Lower leg skin (tissue), 4 donors: ENCODE measurements around the gene APMAP. TPM values are rescaled to one million over a fixed set of nuclear protein-coding genes. Genes with fewer than 3 reads are reported as not detected.

Source experiments
- DNase-seq, 2 donors: peaks; one replicate each; pipeline ENCODE4 v3.0.0-alpha.2; 2019; ENCODE audit warnings: low spot score in 2 of 2
- H3K4me3 ChIP-seq: fragments of 200-600 bp; sonication (generic); 2 replicates; pipeline ENCODE4 v1.5.1; 2017; ENCODE audit warnings: mild to moderate bottlenecking, low read depth; ENCODE audit not compliant: poor library complexity, severe bottlenecking
- POLR2A ChIP-seq, 2 donors: fragments of 450-650 bp; IDR thresholded peaks; one replicate each; pipeline ENCODE4 v1.6.1; 2016 to 2017; ENCODE audit warnings: antibody characterized with exemption in 2 of 2, mild to moderate bottlenecking in 1 of 2, moderate library complexity in 1 of 2
- WGBS, 2 donors: methylation state at CpG; one replicate each; pipeline ENCODE4 v1.1.5; 2018; 5-methylcytosine and 5-hydroxymethylcytosine counted together
- intact Hi-C: fragments of 100-400 bp; cut with DNase I; formaldehyde crosslinking; loops from one replicate; pipeline ENCODE4 v1.15.0; 2023; ENCODE audit warnings: low total_unique reads
- total RNA-seq, 4 donors: library from RNA; depleted of rRNA; stranded (reverse); fragments of >200 nt; gene quantifications; one replicate each; pipeline ENCODE4 v1.1.0, GENCODE V29; 2016
- TF ChIP-seq, protein P1 (sequence below), 3 donors: fragments of 450-650 bp; IDR thresholded peaks; one replicate each; pipeline ENCODE4 v1.5.1; 2016; ENCODE audit warnings: antibody characterized with exemption in 3 of 3, mild to moderate bottlenecking in 3 of 3, moderate library complexity in 2 of 3

The APMAP gene
- total RNA-seq, 4 donors from 2014 or later: 34.4 to 88.7 (median 52.6) TPM

DNA sequence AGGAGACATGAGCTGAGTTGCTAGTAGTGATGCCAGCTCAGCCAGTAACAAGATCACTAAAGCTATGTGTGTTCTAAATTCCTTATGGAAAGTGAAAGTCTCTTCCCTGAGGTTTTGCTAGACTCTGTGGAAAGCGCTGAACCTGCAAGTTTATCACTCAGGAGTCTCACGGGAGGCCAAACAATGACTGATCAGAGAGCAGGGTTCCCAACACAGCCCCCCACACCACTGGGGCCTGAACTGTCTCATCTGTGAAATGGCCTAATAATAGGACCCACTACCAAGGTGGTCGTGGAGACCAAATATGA, 45.5 kb upstream of the APMAP start:
- no peak for TF ChIP-seq POLR2A (IDR thresholded peaks at IDR 0.05)
- TF ChIP-seq, protein P1, sequence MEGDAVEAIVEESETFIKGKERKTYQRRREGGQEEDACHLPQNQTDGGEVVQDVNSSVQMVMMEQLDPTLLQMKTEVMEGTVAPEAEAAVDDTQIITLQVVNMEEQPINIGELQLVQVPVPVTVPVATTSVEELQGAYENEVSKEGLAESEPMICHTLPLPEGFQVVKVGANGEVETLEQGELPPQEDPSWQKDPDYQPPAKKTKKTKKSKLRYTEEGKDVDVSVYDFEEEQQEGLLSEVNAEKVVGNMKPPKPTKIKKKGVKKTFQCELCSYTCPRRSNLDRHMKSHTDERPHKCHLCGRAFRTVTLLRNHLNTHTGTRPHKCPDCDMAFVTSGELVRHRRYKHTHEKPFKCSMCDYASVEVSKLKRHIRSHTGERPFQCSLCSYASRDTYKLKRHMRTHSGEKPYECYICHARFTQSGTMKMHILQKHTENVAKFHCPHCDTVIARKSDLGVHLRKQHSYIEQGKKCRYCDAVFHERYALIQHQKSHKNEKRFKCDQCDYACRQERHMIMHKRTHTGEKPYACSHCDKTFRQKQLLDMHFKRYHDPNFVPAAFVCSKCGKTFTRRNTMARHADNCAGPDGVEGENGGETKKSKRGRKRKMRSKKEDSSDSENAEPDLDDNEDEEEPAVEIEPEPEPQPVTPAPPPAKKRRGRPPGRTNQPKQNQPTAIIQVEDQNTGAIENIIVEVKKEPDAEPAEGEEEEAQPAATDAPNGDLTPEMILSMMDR (IDR thresholded peaks at IDR 0.05): no peak
- WGBS, 2 donors: 51 to 72% methylated on average over 3 of the region's 3 CpGs
- intact Hi-C loops: no loop called here

DNA sequence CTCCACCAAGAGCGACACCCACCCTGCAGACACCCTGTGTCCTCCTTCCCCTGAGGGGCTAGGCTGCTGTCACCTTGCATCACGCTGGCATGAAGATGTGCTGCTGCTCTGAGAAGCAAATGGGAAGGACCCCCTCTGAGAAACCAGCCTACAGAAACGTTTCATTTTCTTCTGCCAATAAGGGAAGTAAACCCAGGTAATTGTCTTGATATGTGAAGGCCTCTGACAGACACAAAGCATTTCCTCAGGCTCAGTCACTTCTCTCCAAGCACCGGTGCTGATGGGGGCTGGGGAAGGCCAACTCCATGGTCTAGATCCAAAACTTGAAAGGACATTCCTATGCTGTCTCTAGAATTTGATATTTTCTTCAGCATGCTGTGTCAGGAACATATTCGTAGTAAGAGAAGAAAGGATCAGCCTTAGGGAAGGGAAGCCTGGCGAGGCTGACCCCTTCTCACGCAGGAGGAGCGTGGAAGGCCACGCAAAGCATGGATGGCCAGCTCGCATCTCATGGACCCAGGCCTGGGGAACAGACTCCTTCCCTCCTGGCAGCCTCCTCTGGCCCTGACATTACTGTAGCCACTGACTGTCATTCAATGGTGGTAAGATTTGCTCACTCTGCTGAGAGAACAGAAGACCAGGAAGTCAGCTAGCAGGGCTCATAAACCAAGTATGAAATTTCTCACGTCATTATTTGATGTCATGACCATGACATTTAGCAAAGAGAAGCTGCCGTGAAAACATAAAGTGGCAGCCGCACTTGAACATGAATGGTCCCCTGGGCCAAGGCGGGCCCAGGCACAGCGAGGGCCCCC, 44.9 kb upstream of the APMAP start:
- no peak for DNase-seq
- TF ChIP-seq, protein P1 (IDR thresholded peaks at IDR 0.05): no peak
- TF ChIP-seq POLR2A (IDR thresholded peaks at IDR 0.05): no peak
- WGBS, 2 donors: 58 to 69% methylated on average over 15 of the region's 15 CpGs
- intact Hi-C loops: no loop called here
- no peak overlapping the region for H3K4me3 ChIP-seq

More for the DNA sequence above, 45.5 kb upstream of the APMAP start:
- H3K4me3 ChIP-seq: no peak overlapping the region
- no peak for DNase-seq

DNA sequence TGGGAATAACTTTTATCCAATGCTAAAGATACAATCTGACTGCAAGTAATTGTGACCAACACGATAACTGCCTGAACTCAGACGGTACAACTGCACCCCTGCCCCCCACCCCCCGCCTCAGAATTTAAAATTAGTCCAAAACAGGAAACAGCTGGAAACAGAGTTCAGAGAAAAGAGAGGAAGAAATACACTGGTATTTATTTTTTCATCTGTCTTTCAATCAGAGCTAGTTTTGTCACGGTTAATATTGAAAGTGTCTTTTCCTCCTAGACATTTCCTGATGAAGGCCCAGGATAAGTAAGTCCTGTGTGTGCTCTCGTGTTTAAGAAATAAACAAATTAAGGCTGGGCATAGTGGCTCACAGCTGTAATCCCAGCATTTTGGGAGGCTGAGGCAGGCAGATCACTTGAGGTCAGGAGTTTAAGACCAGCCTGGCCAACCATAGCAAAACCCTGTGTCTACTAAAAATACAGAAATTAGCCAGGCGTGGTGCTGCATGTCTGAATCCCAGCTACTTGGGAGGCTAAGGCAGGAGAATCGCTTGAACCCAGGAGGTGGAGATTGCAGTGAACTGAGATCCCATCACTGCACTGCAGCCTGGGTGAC, 43.9 kb upstream of the APMAP start:
- H3K4me3 ChIP-seq: no peak overlapping the region
- DNase-seq: no peak
- intact Hi-C loops: no loop called here
- TF ChIP-seq, protein P1 (IDR thresholded peaks at IDR 0.05): no peak
- TF ChIP-seq POLR2A (IDR thresholded peaks at IDR 0.05): no peak
- 35 to 43% methylated on average over 7 of the region's 7 CpGs for WGBS, 2 donors

DNA sequence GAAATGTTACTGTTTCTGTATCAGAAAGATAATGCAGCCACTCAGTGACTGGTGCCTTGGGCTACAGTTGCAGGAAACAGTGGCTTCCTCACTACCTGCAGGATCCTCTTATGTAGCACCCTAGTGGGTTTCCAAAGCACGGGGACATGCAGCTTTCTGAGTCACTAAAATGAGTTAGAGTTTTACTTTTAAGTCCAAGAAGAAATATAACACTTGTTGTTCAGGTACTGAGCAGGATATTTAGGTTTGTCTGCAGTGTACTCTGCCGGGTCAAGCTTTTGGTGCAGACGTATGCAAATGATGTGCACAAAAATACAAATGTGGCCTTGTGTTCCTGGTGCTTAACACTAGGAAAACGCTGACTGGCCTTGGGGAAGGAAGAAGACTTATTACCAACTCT, 43.4 kb upstream of the APMAP start:
- intact Hi-C loops: no loop called here
- no peak for DNase-seq
- 45 to 59% methylated on average over 4 of the region's 4 CpGs for WGBS, 2 donors
- H3K4me3 ChIP-seq: no peak overlapping the region
- TF ChIP-seq, protein P1 (IDR thresholded peaks at IDR 0.05): no peak
- TF ChIP-seq POLR2A (IDR thresholded peaks at IDR 0.05): no peak

DNA sequence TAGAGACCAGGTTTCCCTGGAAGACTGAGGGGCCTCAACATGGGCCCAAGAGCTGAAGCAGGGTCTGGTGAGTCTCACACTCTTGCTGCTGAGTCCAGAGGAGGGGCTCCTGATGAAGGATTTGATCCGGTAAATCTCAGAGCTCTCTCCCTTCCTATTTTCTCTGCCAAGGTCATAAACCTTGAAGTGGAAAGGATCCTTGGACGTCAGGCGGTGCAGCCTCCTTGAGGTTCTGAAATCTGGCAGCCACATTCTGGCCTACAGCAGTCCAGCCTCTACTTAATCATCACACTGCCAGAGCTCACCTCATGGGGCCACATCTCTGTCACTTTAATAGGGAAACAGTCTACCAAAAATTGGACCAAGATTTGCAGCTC, 41.4 kb upstream of the APMAP start:
- 58 to 59% methylated on average over 3 of the region's 3 CpGs for WGBS, 2 donors
- no peak for DNase-seq
- H3K4me3 ChIP-seq: no peak overlapping the region
- intact Hi-C loops: no loop called here
- TF ChIP-seq, protein P1 (IDR thresholded peaks at IDR 0.05): no peak
- TF ChIP-seq POLR2A (IDR thresholded peaks at IDR 0.05): no peak
